Activated CD4-positive, alpha-beta T cell treated with anti-CD3 and anti-CD28 coated beads for 1 hour (primary cell): Measurements from ENCODE around the gene ILKAP.

ENCODE experiments used
- DNase-seq: peaks from one replicate; pipeline ENCODE4 v3.0.0-alpha.2; 2020

ILKAP gene

DNA sequence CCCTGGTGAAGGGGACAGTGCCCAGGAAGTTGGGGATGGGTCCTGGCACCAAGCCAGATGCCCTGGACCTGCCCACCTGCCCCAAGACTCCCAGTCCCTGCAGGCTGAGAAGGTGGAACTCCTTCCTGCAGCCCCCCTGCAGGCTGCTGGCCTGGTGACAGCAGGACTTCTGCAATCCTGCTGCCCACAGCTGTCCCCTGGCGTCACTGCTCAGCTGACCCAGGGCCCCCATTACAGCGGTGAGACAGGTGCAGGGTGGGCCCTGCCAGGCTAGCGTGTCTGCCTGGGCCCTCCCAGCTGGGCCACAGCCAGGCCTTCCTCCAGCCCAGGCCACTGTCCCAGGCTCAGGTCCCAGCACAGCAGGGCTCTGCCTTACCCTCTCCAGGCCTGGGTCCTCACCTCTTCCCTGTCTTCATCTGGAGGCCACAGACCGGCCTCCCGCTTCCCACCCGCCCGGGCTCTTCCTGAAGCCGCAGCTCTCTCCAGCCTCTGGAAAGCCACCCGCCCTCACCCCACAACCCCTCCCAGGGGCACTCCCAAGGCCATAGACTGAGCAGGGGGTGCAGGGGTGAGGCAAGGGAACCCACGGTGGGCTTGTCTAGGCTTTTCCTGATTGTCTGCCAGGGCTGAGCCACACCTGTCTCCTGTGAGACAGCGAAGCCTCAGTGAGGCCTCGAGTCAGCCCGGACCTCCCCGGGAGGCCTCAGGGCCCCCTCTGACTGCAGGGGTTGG lies 53.5 kb downstream of the ILKAP start:
- no peak for DNase-seq

DNA sequence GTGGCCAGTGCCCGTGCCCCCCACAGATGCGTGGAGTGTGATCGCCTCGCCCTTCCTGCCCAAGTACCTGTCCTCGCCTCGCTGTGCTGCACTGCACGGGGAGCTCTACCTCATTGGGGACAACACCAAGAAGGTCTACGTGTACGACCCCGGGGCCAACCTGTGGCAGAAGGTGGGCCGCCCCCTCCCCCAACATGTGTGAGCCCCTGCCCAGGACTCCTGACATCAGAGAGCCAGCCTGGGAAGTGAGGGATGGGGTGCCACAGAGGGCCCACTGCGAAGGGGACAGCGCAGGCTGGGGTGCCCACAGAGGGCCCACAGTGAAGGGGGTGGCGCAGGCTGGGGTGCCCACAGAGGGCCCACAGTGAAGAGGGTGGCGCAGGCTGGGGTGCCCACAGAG lies 54.5 kb downstream of the ILKAP start:
- no peak for DNase-seq

DNA sequence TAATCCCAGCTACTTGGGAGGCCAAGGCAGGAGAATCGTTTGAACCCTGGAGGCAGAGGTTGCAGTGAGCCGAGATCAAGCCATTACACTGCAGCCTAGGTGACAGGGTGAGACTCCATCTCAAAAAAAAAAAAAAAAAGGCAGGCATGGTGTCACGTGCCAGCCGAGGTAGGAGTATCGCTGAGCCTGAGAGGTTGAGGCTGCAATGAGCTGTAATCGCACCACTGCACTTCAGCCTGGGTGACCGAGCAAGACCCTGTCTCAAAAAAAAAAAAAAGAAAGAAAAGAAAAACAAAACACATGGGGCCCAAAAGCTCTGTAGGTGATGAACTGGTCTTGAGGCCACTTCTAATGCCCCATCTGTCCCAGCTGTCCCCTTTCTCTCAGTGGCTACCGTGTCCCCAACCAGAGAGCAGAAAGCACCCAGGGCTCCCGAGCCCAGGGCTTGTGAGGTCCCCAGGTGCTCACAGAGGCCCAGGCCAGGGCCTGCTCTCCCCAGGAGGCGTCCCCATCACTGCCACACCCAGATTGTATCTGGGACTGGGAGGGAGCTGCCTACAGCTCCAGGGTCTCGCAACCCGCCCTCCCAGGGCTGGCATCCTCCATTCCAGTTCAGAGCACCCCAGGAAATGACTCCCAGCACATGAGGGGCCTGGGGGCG lies 56.5 kb downstream of the ILKAP start:
- no peak for DNase-seq

DNA sequence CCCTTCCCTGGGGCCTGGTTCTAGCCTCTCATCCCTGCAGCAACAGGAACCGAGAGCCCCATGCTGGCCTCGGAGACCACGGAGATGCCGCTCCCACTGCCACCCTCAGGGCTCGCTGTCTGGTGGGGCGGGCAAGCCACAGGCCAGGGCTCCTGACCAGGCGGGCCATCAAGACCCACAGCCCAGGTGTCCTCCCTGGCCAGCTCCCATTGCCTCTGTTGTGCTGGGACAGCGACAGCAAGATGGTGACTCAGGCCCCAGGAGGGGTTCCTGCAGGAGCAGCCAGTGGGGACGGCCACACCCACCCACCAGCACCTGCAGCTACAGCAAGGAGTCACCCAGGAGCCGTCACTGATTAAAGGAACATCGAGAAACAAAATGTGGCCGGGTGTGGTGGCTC lies 57.6 kb downstream of the ILKAP start:
- no peak for DNase-seq

DNA sequence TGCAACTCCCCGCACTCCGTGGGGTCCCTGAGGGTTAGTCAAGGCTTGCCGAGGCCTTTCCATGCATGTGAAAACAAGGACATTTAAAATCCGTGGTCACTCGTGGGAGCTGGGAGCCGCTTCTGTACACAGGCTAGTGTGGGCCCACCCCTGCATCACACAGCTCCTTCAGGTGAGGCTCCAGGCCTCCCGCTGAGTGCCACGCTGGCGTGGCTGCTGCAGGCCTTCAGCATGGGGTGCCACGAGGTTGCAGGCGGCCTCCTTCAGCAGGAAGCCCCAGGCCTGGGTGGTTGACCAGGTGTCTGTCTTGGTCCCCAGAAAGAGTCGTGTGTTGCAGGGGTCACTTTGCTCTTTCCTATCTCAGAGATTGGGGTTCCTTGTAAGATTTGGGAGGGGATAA lies 58.4 kb downstream of the ILKAP start:
- no peak for DNase-seq

DNA sequence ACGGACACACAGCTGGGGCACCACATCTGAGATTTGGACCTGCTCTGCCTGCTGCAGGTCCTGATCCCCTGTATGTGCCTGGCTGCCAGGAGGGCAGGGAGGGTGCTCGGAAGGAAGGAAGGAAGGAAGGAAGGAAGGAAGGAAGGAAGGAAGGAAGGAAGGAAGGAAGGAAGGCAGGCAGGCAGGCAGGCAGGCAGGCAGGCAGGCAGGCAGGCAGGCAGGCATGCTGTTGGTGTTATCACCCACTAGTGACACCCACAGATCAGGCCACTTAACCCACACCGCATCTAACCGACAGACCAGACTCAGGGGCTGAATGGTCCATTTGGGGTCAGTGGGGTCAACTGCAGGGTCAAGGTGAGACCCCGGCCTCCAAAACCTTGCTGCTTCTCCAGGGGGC lies 59.2 kb downstream of the ILKAP start:
- no peak for DNase-seq

DNA sequence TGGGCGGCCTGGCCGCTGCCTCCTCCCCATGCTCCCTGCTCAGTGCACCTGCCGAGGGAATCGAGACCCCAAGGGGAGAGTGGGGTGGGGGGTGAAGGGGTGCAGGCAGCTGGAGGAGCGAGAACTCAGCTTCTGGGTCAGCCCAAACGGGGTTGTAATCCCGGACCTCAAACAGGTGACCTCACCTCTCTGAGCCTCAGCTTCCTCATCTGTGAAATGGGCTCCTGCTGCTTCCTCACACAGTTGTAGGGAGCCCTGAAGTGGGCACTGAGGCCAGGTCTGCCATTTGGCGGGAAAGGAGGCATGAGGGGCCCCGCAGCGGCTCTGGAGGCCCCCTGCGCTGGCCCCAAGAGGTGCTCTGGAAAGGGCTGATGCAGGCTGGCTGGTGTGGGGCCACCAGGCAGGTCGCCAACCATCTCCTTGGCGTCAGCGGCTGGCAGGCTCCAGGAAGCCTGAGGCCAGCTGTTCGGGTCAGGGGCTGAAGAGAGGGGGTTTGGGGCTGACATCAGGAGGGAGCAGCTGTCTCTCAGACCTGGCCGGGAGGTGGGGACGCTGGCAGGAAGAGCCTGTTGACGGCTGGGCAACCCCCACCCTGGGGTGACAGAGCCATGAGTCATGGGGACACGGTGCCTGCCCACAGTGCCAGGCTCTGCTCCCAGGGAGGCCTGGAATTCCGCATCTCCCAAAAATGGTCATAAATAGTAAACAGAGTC lies 60.1 kb downstream of the ILKAP start:
- DNase-seq: no peak

DNA sequence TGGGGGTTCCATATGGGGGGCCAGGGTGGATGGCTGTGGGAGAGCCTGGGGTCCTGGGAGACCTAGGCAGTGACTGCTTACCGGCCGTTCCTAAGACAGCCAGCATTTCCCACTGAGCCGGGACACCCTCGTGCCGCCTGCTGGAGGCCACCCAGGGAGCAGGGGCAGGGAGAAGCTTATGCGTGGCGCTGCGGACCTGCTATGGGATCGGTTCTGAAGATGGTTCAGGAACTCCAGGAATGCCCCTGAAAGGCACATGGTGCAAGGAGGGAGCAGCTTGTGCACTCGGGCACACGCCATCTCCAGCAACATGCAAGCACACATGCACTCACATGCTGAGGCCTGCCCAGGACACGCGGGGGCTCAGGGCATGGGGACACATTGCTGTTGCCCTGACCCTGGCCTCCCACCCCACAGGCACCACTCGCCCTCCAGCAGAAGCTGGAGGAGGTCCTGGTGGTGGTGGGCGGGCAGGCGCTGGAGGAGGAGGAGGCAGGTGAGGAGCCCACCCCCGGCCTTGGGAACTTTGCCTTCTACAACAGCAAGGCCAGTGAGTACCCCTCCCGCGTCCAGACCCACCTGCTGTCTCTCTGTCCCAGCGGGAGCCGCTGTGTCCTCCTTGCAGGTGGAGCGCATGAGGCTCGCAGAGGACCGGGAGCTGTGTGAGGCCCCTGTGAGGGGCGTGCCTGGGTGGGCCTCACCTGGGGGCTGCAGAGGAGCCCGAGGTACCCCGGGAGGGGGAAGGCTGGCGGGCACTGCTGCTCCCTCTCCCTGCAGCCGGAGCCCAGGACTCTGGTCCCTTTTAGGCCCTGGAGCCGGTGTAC lies 60.9 kb downstream of the ILKAP start:
- DNase-seq: no peak

DNA sequence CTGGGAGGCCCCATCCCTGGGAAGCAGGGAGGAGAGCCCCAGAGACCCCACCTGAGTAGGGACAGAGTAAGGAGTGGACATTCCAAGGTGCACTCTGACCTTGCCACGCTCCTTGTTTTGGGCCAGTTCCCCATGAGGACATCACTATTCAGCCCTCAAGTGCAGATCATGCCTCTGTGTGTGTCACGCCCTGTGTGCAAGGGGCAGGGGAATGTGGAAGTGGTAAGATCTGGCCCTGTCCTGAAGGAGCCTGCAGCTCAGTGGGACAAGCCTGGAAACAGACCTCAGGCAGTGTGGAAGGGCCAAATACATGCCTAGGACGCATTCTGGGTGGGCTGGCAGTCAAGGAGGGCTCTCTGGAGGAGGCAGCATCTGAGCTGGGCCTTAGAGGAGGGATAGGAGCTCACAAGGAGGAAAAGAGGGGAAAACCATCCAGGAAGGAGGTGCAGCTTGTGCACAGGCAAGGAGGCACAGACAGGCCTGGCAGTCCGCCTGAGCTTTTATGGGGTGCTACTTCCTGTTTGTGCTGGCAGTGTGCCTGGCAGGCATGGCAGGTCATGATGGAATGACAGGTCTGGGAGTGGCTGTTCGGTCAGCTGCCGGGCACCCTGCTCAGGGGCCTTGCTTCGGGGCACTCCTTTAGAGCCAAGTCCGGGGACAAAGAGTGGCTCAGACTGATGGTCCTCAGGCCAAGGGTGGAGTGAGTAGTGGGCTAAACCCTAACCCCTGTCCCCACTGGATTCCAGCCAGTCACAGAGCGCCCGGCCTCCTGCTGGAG lies 61.8 kb downstream of the ILKAP start:
- DNase-seq: no peak

DNA sequence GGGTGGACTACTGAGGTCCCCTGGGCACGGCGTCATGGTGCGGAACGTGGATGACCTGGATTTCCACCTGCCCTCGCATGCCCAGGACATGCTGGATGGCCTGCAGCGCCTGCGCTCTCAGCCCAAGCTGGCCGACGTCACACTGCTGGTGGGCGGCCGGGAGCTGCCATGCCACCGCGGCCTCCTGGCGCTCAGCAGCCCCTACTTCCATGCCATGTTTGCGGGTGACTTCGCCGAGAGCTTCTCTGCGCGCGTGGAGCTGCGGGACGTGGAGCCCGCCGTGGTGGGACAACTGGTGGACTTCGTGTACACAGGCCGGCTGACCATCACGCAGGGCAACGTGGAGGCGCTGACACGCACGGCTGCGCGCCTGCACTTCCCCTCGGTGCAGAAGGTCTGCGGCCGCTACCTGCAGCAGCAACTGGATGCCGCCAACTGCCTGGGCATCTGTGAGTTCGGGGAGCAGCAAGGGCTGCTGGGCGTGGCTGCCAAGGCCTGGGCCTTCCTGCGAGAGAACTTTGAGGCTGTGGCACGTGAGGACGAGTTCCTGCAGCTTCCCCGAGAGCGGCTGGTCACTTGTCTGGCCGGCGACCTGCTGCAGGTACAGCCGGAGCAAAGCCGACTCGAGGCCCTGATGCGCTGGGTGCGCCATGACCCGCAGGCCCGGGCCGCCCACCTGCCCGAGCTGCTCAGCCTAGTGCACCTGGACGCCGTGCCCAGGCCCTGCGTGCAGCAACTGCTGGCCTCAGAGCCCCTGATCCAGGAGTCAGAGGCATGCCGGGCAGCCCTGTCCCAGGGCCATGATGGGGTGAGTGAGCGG lies 62.6 kb downstream of the ILKAP start:
- no peak for DNase-seq

DNA sequence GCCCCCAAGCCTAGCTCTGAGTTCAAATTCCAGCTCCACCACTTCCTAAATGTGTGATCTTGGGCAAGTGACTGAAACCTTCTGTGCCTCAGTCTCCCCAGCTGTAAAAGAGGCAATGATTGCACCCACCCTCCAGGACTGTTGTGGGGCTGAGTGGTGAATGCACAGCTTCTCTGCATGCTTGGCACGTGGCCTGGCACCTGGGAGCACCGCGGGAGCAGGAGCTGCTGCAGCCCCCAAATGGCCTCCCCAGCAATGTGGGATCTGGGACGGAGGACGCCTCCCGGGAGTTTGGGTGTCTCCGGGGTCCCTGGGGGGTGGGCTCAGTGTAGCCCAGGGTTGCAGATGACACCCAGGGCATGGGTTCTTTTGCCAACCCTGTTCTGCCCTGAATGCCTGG lies 63.5 kb downstream of the ILKAP start:
- no peak for DNase-seq

DNA sequence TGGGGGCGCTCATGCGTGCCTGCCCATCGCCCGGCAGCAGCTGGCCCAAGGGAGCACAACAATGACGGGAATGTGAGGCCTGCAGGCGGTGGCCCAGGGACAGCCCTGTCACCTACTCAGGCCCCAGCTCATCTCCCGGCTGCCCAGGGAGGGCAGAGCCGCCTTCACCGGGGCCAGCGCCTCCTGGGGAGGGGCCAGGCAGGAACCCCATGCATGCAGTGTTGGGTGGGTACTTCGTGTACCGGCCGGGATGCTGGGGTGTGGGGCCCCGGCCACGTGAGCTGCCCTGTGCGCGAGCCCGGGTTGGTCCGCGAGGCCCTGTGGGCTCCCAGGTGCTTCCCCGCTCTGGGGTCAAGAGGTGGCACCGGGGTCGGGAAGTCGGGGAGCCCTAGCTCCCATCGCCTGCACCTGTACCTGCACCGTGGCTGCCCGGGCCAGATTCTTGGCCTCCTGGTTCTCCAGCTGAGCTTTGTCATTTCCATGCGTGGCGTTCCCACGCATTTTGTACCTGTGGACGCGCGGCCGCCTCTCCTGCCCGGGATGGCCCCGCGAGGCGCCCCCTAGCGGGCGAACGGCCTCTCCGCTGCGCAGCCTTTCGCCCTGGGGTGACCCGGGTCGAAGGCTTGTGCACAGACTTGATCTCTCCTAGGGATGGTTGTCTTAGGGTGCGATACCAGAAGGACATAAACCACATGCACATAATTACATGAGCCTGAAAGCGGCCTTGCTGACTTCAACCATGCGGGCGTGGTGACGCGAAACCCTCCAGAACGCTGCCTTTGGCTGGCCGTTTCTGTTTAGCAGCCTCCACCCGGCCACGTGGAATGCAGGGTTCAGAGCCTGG lies 64.1 kb downstream of the ILKAP start:
- DNase-seq: no peak

DNA sequence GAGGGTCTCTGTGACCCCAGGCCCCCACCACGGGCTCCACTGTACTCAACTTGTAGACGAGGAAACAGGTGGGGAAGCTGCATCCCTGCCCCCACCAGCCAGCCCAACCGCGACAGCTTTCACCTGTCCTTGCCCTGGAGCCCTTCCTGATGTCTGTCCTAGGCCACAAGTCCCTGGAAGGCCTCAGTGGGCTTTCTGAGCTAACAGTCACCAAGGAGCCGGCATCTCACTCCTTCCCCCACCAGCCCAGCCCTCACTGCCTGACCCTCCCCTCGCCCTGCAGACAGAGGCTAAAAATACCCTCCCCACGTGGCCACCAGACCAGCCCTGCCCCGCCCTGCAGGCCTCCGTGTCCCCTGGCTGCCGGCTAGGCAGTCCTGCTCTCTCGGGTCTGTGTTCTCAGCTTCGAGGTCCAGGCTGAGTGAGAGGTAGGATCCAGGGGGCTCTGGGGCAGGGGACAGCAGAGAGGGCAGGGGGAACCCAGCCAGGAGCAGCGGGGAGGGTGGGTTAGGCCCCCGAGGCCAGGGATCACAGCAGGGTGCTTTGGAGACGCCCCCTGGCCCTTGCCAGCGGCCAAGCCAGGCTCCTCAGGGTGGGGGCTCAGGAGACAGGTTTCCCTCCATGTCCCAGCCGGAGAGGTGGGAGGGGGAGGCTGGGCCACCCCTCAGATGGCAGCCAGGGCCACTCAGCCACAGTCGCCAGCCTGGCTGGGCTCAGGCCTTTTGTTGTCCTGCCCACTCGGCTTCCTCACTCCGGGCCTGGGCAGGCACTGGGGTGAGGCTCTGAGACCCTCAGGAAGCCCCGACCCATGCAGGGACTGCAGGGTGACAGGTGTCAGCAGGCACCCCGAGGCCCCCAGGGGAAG lies 64.9 kb downstream of the ILKAP start, which contains the start of gene KLHL30:
KLHL30 (plus strand) TSS at position 338 of the 865 bp plus-strand sequence. CDS start 2,087 bp downstream, outside the sequence.
- DNase-seq: no peak

DNA sequence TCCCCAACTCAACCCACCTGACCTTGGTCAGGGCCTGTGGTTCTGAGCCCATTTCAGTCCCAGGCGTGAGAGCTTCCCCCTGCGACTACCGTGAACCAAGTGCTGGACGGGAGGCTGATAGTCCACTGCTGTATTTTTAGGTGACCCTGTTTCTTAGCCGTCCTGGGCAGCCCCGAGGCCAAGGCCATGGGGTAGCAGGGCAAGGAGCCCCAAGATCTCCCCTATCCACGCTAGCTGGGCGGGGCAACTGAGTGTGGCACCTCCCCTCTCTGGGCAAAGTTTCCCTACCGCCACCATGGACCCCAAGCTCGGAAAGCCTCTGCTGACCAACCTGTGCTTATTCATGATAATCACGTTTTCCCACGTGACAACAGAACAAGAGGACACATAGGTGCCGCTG lies 65.6 kb downstream of the ILKAP start:
- DNase-seq: no peak

DNA sequence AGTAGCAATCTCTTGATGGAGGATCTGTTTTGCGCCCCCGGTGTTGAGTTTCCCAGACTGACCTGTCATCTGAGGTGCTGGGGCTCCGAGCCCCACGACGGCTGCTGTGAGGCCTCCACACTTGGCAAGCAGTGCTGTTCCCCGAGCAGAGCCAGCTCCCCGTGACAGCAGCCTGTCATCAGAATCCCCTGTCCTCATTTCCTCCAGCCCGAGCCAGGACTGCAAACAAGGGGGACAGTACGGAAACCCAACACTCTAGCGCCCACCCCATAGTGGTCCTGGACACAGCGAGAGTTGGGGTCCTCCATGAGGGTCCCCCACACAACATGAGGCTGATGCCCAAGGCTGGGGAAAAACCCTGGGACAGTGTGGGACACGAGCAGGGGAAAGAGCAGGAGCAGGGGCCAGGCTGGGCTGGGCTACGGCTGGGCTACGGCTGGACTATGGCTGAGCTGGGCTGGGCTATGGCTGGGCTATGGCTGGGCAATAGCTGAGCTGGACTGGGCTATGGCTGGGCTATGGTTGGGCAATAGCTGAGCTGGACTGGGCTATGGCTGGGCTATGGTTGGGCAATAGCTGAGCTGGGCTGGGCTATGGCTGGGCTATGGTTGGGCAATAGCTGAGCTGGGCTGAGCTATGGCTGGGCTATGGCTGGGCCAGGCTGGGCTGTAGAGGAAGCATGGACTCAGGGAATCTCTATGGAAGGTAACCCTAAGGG lies 66.5 kb downstream of the ILKAP start:
- DNase-seq: no peak

DNA sequence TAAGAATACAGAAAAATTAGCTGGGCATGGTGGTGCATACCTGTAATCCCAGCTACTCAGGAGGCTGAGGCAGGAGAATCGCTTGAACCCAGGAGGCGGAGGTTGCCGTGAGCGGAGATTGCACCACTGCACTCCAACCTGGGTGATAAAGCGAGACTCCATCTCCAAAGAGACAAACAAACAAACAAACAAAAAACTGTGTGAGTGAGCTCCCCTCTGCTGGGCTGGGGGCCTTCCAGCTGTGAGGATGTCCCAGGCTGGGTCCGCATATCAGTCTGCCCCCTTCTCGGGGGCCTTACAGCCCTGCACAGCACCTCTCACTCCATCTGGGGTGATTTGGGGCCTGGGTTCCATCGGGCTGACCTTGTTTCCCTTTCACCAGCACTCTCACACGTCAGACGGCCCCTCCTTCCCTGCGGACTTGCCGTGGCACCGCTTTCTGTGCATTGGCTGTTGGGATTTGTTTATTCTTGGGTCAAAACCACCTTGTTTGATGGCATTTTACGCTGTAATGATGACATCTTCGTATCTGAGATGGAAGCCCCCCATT lies 67.8 kb downstream of the ILKAP start:
- no peak for DNase-seq

DNA sequence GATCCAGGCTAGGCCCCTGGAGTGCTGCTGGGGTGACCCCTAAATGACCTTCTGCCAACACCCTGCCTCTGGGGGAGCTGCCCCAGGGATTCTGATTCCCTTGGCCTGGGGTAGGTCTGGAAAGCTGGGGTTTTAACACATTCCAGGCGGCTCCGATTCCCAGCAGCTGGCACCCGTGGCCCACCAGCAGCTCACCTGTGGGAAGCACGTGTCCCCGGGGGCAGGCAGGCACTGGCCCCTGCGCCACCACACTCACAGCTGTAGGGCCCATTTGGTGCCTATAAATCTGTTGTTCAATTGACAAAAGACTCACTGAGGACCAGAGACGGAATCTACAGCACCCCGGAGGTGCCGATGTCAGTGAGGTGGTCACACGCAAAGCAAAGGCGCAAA lies 69.1 kb downstream of the ILKAP start:
- no peak for DNase-seq
